ENCODE results near the gene HS6ST2. TPM values are rescaled to one million over a fixed set of nuclear protein-coding genes. Genes with fewer than 3 reads are reported as not detected.

The HS6ST2 gene
- polyA plus RNA-seq, 1 of the 3 experiments (the other 2 are of a cell fraction), result 0.05 TPM

- DNase-seq, result no peak
- no peaks in the 10 kb centered on the region for H3K36me3 ChIP-seq (replicated peaks in 1 of 2; ENCODE audit: control insufficient read depth in 1 of 2, insufficient read depth in 2 of 2, low read length in 1 of 2)
- no peaks in the 10 kb centered on the region for H3K79me2 ChIP-seq (ENCODE audit: insufficient read depth)
- H3K4me2 ChIP-seq, result no peak overlapping the region
- H3F3A ChIP-seq (replicated peaks; ENCODE audit: insufficient read depth), result no peaks in the 10 kb centered on the region
- H3K27ac ChIP-seq (ENCODE audit: low read depth in 2 of 2, low read length in 1 of 2), result no peak overlapping the region
- no peaks in the 10 kb centered on the region; the same call in 1 of the 2 replicates for H3K27me3 ChIP-seq (ENCODE audit: insufficient read depth)
- H3K4me3 ChIP-seq (ENCODE audit: low read depth in 2 of 2, low read length in 1 of 2), result no peak overlapping the region
- H2AFZ ChIP-seq (ENCODE audit: low read depth), result no peak overlapping the region
- POLR2A ChIA-PET, result no interaction called here
- 13% methylated on average over 2 of the region's 2 CpGs for WGBS (ENCODE audit: low lambda C conversion rate)
- no peak overlapping the region for H3K9ac ChIP-seq
- no peaks in the 10 kb centered on the region for H3K9me3 ChIP-seq
- CTCF ChIA-PET, result no interaction called here
- TF ChIP-seq MXI1 (IDR thresholded peaks at IDR 0.05; ENCODE audit: low read depth, low read length) (no peak), PBX3 (IDR thresholded peaks at IDR 0.05) (no peak), CHD2 (IDR thresholded peaks at IDR 0.05; ENCODE audit: low read length, partially characterized antibody) (no peak), TCF12 (IDR thresholded peaks at IDR 0.05) (no peak), POLR2AphosphoS5 (IDR thresholded peaks at IDR 0.05; ENCODE audit: low read depth, low read length) (no peak), MEF2A (IDR thresholded peaks at IDR 0.05; ENCODE audit: borderline replicate concordance, low read depth) (no peak), SMC3 (IDR thresholded peaks at IDR 0.05; ENCODE audit: low read depth, low read length) (no peak), TEAD4 (IDR thresholded peaks at IDR 0.05; ENCODE audit: borderline replicate concordance, insufficient read depth) (no peak), GABPA (IDR thresholded peaks at IDR 0.05; ENCODE audit: low read depth) (no peak), RFX5 (IDR thresholded peaks at IDR 0.05; ENCODE audit: low read length) (no peak), REST (IDR thresholded peaks at IDR 0.05; ENCODE audit: low read depth, low read length) (no peak), EZH2phosphoT487 (IDR thresholded peaks at IDR 0.05; ENCODE audit: borderline replicate concordance, low read depth) (no peak), ELF1 (IDR thresholded peaks at IDR 0.05) (no peak), TAF1 (IDR thresholded peaks at IDR 0.05; ENCODE audit: borderline replicate concordance, low read depth, low read length) (no peak), JUND (IDR thresholded peaks at IDR 0.05) (no peak)
- TF ChIP-seq, protein P1, sequence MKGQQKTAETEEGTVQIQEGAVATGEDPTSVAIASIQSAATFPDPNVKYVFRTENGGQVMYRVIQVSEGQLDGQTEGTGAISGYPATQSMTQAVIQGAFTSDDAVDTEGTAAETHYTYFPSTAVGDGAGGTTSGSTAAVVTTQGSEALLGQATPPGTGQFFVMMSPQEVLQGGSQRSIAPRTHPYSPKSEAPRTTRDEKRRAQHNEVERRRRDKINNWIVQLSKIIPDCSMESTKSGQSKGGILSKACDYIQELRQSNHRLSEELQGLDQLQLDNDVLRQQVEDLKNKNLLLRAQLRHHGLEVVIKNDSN (IDR thresholded peaks at IDR 0.05; ENCODE audit: borderline replicate concordance, low read depth), result no peak
- TF ChIP-seq, protein P2, sequence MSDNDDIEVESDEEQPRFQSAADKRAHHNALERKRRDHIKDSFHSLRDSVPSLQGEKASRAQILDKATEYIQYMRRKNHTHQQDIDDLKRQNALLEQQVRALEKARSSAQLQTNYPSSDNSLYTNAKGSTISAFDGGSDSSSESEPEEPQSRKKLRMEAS (IDR thresholded peaks at IDR 0.05; ENCODE audit: low read depth), result no peak
- TF ChIP-seq, protein P3, sequence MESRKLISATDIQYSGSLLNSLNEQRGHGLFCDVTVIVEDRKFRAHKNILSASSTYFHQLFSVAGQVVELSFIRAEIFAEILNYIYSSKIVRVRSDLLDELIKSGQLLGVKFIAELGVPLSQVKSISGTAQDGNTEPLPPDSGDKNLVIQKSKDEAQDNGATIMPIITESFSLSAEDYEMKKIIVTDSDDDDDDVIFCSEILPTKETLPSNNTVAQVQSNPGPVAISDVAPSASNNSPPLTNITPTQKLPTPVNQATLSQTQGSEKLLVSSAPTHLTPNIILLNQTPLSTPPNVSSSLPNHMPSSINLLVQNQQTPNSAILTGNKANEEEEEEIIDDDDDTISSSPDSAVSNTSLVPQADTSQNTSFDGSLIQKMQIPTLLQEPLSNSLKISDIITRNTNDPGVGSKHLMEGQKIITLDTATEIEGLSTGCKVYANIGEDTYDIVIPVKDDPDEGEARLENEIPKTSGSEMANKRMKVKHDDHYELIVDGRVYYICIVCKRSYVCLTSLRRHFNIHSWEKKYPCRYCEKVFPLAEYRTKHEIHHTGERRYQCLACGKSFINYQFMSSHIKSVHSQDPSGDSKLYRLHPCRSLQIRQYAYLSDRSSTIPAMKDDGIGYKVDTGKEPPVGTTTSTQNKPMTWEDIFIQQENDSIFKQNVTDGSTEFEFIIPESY (IDR thresholded peaks at IDR 0.05; ENCODE audit: borderline replicate concordance, low read depth), result no peak
- no peaks in the 10 kb centered on the region for H3K4me1 ChIP-seq (ENCODE audit: control insufficient read depth in 1 of 2, insufficient read depth in 2 of 2, low read depth in 1 of 2, low read length in 1 of 2)
- no peaks in the 10 kb centered on the region for H4K20me1 ChIP-seq (ENCODE audit: insufficient read depth)
- no peaks in the 10 kb centered on the region for H3K9me2 ChIP-seq
These were observed 148.8 kb downstream of the HS6ST2 start for GRCh38 chrX:132809581-132809980.

All from SK-N-SH (cell line).